PC-9 (cell line): ENCODE data around the gene MAP4K3. TPM values are rescaled to one million over a fixed set of nuclear protein-coding genes. Genes with fewer than 3 reads are reported as not detected.

Experiments
- BruUV-seq: library from RNA; stranded (reverse); fragments of 400-500 nt; replicated peaks from 2 replicates; lab custom pipeline; 2021; lab: Mats Ljungman, UMichigan
- CTCF ChIA-PET: fragments of 300-600 bp; sonication (Branson Sonifier 250); formaldehyde crosslinking; loops from one replicate; lab custom pipeline; 2022; ENCODE audit warnings: antibody characterized with exemption; lab: Charles Lee
- POLR2A ChIA-PET: fragments of 300-600 bp; sonication (Branson Sonifier 250); formaldehyde crosslinking; loops from one replicate; lab custom pipeline; 2022; ENCODE audit warnings: antibody characterized with exemption; ENCODE audit not compliant: unreplicated experiment; lab: Charles Lee
- DNase-seq, 2 experiments: peaks; one replicate each; pipeline versions ENCODE4 v3.0.0 to v3.0.0-alpha.2; 2015 to 2022; ENCODE audit warnings: mixed read lengths in 1 of 2
- H2AFZ ChIP-seq: fragments of 200-600 bp; sonication (generic); 2 replicates; pipeline ENCODE4 v1.8.1; 2017; ENCODE audit warnings: antibody characterized with exemption
- H3F3A ChIP-seq: fragments of 200-600 bp; sonication (generic); 2 replicates; pipeline ENCODE4 v1.8.1; 2017; ENCODE audit warnings: antibody characterized with exemption, mild to moderate bottlenecking, low read depth; ENCODE audit not compliant: insufficient read depth
- H3K27ac ChIP-seq: fragments of 200-600 bp; sonication (generic); 2 replicates; pipeline ENCODE4 v1.6.1; 2016; ENCODE audit warnings: mixed run types
- H3K27me3 ChIP-seq: fragments of 200-600 bp; sonication (generic); 2 replicates; pipeline ENCODE4 v1.6.1; 2016; ENCODE audit warnings: low read depth, mixed run types; ENCODE audit not compliant: insufficient read depth
- H3K36me3 ChIP-seq: fragments of 200-600 bp; sonication (generic); 2 replicates; pipeline ENCODE4 v1.6.1; 2016; ENCODE audit warnings: low read depth, mixed run types
- H3K4me1 ChIP-seq: fragments of 200-600 bp; sonication (generic); replicated peaks from 2 replicates; pipeline ENCODE4 v1.6.1; 2016; ENCODE audit warnings: mixed run types; ENCODE audit not compliant: insufficient read depth
- H3K4me2 ChIP-seq: fragments of 200-600 bp; sonication (generic); 2 replicates; pipeline ENCODE4 v1.6.1; 2017; ENCODE audit warnings: mixed run types
- H3K4me3 ChIP-seq: fragments of 200-600 bp; sonication (generic); 2 replicates; pipeline ENCODE4 v1.6.1; 2016; ENCODE audit warnings: mixed run types
- H3K79me2 ChIP-seq: fragments of 200-600 bp; sonication (generic); 2 replicates; pipeline ENCODE4 v1.6.1; 2017; ENCODE audit warnings: low read depth, mixed run types
- H3K9me2 ChIP-seq: fragments of 200-600 bp; sonication (generic); 2 replicates; pipeline ENCODE4 v1.8.1; 2017; ENCODE audit warnings: mild to moderate bottlenecking; ENCODE audit not compliant: insufficient read depth
- H3K9me3 ChIP-seq: fragments of 200-600 bp; sonication (generic); 2 replicates; pipeline ENCODE4 v1.8.1; 2016; ENCODE audit warnings: low read depth; ENCODE audit not compliant: insufficient read depth
- H4K20me1 ChIP-seq: fragments of 200-600 bp; sonication (generic); 2 replicates; pipeline ENCODE4 v1.8.1; 2017; ENCODE audit not compliant: insufficient read depth
- EZH2 ChIP-seq: fragments of 200-600 bp; sonication (generic); IDR thresholded peaks from 2 replicates; pipeline ENCODE4 v1.8.0; 2017; ENCODE audit warnings: antibody characterized with exemption, low read depth
- intact Hi-C: fragments of 100-400 bp; cut with micrococcal nuclease; formaldehyde crosslinking; loops from one replicate; pipeline ENCODE4 v1.10.0; 2022; ENCODE audit not compliant: unreplicated experiment
- total RNA-seq: library from RNA; stranded (reverse); gene quantifications from 2 replicates; pipeline ENCODE4 v1.2.3, GENCODE V29; 2021
- TF ChIP-seq, protein P1 (sequence below): fragments of 200-600 bp; sonication (generic); conservative IDR thresholded peaks from 2 replicates; pipeline ENCODE4 v1.6.1; 2017; ENCODE audit warnings: mixed run types, antibody characterized with exemption, mild to moderate bottlenecking, moderate library complexity

Gene MAP4K3
- total RNA-seq, 1 experiment from 2014 or later = 38.4 TPM

DNA sequence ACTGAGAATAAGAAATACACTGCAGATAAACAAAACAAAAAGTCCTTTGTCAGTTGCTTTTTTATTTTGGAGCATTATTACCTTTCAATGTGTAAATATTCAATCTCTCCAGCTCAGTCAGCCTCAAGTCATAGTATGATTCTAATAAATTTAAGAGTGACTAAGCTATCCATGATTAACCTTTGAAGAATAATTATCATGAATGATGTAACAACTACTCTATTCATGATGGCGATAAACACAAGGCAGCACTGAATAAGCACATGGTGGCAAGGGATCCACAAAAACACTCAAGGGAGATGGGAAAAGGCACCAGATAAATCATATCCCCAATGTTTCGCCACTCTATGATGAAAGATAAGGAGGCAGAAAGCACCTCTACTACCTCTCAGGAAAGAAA is 67.0 kb downstream of the MAP4K3 start:
- Histone ChIP-seq H3K9me2 (no peaks in the 10 kb centered on the region), H3K79me2 (no peaks in the 10 kb centered on the region; the same call in 1 of the 2 replicates), H3F3A (no peaks in the 10 kb centered on the region; the same call in 1 of the 2 replicates), H3K4me2 (no peak overlapping the region), H4K20me1 (no peaks in the 10 kb centered on the region), H3K4me1 (no peaks in the 10 kb centered on the region), H3K9me3 (no peaks in the 10 kb centered on the region; the same call in 1 of the 2 replicates), H3K4me3 (no peak overlapping the region), H3K27ac (no peak overlapping the region), H2AFZ (no peak overlapping the region), H3K36me3 (peaks cover 14% of the 10 kb centered on the region), H3K27me3 (no peaks in the 10 kb centered on the region)
- no TSS peak for BruUV-seq
- intact Hi-C loops = no loop called here
- TF ChIP-seq, protein P1, sequence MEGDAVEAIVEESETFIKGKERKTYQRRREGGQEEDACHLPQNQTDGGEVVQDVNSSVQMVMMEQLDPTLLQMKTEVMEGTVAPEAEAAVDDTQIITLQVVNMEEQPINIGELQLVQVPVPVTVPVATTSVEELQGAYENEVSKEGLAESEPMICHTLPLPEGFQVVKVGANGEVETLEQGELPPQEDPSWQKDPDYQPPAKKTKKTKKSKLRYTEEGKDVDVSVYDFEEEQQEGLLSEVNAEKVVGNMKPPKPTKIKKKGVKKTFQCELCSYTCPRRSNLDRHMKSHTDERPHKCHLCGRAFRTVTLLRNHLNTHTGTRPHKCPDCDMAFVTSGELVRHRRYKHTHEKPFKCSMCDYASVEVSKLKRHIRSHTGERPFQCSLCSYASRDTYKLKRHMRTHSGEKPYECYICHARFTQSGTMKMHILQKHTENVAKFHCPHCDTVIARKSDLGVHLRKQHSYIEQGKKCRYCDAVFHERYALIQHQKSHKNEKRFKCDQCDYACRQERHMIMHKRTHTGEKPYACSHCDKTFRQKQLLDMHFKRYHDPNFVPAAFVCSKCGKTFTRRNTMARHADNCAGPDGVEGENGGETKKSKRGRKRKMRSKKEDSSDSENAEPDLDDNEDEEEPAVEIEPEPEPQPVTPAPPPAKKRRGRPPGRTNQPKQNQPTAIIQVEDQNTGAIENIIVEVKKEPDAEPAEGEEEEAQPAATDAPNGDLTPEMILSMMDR = no peak
- TF ChIP-seq EZH2 = no peak
- no peak for DNase-seq
- POLR2A ChIA-PET = no interaction called here
- CTCF ChIA-PET = interaction anchor here (0.6 kb wide), 1 partner anchor 118 kb away, joined by 4 read pairs; no protein-coding TSS in a partner anchor

GRCh38 chr2:39368846-39369245 is 68.2 kb downstream of the MAP4K3 start:
- intact Hi-C loops = no loop called here
- H3K4me2 ChIP-seq = no peak overlapping the region
- BruUV-seq = no TSS peak
- ChIA-PET CTCF (no interaction called here), POLR2A (no interaction called here)
- H3F3A ChIP-seq = no peaks in the 10 kb centered on the region; the same call in 1 of the 2 replicates
- no peak overlapping the region for H3K4me3 ChIP-seq
- no peak overlapping the region for H3K27ac ChIP-seq
- H3K4me1 ChIP-seq = no peaks in the 10 kb centered on the region
- H2AFZ ChIP-seq = no peak overlapping the region
- TF ChIP-seq, protein P1 = no peak
- TF ChIP-seq EZH2 = no peak
- H3K9me2 ChIP-seq = no peaks in the 10 kb centered on the region
- no peaks in the 10 kb centered on the region; the same call in 1 of the 2 replicates for H3K79me2 ChIP-seq
- H3K27me3 ChIP-seq = no peaks in the 10 kb centered on the region
- H3K9me3 ChIP-seq = no peaks in the 10 kb centered on the region; the same call in 1 of the 2 replicates
- H3K36me3 ChIP-seq = peaks cover 13% of the 10 kb centered on the region
- no peaks in the 10 kb centered on the region for H4K20me1 ChIP-seq
- no peak for DNase-seq

GRCh38 chr2:39368376-39368775 is 68.7 kb downstream of the MAP4K3 start:
- BruUV-seq = no TSS peak
- no peaks in the 10 kb centered on the region for H3K4me1 ChIP-seq
- peaks cover 8% of the 10 kb centered on the region for H3K36me3 ChIP-seq
- no peak overlapping the region for H3K4me2 ChIP-seq
- H3K9me2 ChIP-seq = no peaks in the 10 kb centered on the region
- TF ChIP-seq, protein P1 = no peak
- intact Hi-C loops = no loop called here
- POLR2A ChIA-PET = no interaction called here
- no peak overlapping the region for H3K27ac ChIP-seq
- H3K9me3 ChIP-seq = no peaks in the 10 kb centered on the region; the same call in 1 of the 2 replicates
- H4K20me1 ChIP-seq = no peaks in the 10 kb centered on the region
- no peaks in the 10 kb centered on the region; the same call in 1 of the 2 replicates for H3K79me2 ChIP-seq
- DNase-seq = no peak
- no peaks in the 10 kb centered on the region for H3K27me3 ChIP-seq
- no peaks in the 10 kb centered on the region; the same call in 1 of the 2 replicates for H3F3A ChIP-seq
- no peak overlapping the region for H2AFZ ChIP-seq
- CTCF ChIA-PET = no interaction called here
- H3K4me3 ChIP-seq = no peak overlapping the region
